GM21367 (cell line): Measurements from ENCODE around the gene HK1.

ENCODE experiments used
- ATAC-seq: cut with Tn5 transposase; IDR thresholded peaks from one replicate; pipeline ENCODE4 v1.9.1; 2021; ENCODE audit not compliant: unreplicated experiment

The HK1 gene

DNA sequence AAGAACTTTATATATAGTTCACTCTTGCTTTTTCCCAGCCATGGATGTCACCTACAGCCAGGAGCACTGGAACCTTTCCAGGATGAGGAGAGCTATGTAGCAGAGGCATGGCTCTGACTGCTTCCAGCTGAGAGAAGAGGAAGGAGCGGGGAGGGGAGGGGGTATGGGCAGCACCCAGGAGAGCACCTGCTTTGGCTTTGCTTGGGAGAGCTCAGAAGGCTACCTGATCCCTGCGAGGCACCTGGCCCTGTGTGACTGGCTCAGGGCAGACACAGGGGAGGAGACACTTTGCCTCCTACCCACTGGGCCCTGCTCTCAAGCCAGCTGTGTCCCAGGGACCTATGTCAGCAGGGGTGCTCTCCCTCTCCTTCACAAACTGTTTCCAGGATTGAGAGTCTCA lies 67.1 kb downstream of the HK1 start:
- no peak for ATAC-seq

DNA sequence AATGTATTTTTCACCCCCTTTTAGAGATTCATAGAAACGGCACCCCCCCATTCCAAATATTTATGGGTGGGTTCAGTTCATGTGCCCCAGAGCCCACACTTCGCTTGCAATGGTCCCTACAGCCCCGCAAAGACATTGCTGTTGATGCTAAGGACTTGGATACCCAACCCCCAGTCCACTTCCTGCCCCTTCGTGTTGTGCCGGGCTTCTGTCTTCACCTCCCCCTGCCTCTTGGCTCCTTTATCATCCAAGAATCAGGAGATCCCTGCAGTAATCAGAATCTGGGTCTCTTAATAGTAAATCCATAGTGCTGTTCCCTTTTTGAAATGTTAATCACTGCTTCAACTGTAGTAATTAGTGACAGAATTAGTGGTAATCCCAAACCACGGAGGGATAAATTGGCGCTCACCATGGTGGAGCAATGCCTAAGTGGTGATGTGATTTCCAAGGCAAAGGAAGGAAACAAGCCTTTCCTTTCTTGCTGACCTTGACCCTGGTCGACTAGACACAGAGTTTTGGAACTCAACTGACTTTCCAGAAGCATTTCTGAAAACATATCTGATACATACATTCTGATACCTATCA lies 67.7 kb downstream of the HK1 start:
- no peak for ATAC-seq

- no peak for ATAC-seq
Observed at GRCh38 chr10:69346776-69347175, 68.5 kb downstream of the HK1 start.

DNA sequence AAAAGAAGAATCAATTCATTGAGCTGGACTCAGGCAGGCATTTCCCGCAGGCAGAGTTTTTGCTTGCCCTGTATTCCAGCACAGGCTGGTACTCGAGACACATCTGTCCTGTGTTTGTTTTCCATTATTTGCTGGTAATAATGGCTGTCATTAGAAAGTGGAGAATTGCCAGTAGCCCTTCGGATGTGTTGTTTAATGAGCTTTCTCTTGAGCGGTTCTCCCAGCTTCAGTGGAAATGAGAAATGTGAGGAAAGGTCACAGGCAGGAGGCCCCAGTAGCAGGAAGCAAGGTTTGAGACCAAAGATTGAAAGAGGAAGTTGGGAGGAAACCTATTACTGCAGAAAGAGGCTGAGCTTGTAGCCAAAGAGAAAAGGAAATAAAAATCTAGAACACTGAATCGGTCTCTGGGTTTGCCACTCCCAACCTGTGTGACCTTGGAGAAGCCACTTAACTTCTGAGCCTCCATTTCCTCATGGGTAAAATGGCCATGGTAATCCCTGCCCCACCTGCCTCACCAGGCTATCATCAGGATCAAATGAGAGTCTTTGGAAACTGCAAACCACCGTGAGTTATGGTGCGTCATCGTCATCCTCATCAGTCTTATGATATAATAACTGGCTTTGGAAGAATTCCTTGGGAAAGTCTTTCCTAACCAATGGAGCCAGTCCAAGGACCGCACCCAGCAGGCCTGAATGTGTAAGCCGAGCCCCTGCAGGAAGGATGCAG lies 70.7 kb downstream of the HK1 start:
- ATAC-seq: no peak

DNA sequence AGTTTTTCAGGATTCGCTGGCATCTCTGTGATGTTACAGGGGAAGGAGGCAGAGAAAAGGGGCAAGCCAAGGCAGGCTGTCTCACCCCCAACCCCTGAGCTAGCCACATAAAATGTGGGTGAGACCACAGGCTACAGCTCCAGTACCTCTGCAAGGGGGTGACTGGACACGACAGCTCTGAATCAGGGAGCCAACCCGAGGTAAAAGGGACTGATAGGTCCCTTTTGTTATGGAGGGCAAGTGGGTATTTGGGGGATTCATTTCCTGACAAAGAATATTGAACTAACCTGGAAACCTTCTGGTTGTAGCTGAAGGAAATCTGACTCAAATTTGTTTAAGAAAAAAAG lies 71.2 kb downstream of the HK1 start:
- ATAC-seq: no peak

GRCh38 chr10:69351589-69351988 lies 73.3 kb downstream of the HK1 start:
- ATAC-seq: no peak

- ATAC-seq: no peak
Observed at GRCh38 chr10:69352569-69353264, 74.4 kb downstream of the HK1 start.

DNA sequence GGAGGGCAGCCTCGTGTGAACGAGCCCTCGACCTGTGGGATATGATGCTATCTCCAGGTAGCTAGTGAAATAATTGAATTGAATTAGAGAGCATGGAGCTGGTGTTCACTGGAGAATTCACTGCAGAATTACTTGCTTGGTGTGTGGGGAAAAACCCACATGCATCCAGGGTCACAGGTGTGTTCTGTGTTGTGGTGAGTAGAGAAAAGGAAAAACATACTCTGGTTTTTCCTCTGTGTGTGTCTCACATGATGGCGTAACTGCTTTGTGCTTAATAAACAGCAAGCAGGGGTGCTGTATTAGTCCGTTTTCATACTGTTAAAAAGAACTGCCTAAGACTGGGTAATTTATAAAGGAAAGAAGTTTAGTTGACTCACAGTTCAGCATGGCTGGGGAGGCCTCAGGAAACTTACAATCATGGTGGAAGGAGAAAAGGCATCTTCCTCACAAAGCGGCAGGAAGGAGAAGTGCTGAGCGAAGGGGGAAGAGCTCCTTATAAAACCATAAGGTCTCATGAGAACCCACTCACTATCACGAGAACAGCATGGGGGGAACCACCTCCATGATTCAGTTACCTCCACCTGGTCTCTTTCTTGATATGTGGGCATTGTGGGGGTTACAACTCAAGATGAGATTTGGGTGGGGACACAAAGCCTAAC lies 75.8 kb downstream of the HK1 start:
- ATAC-seq: no peak

GRCh38 chr10:69356187-69356586 lies 77.9 kb downstream of the HK1 start:
- ATAC-seq: no peak

DNA sequence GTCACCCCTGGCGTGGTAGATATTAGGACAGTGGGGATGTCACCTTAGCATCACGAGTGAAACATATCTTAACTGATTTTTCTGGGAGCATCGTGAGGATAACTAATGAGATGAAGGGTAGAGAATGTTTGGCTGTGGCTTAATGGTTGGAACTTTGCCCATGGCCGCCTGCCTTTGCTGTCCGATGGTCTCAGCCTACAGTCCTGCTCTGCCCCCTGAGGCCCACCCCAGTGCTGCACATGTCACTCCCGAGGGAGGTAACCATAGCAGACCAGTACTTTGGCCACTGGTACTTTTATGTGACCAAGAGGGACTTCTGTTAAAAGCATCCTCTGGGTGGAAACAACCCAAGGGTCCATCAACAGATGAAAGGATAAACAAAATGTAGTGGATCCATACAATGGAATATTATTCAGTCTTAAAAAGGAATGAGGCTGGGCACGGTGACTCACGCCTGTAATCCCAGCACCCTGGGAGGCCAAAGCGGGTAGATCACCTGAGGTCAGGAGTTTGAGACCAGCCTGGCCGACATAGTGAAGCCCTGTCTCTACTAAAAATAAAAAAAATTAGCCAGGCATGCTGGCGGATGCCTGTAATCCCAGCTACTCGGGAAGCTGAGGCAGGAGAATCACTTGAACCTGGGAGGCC lies 80.0 kb downstream of the HK1 start:
- no peak for ATAC-seq

DNA sequence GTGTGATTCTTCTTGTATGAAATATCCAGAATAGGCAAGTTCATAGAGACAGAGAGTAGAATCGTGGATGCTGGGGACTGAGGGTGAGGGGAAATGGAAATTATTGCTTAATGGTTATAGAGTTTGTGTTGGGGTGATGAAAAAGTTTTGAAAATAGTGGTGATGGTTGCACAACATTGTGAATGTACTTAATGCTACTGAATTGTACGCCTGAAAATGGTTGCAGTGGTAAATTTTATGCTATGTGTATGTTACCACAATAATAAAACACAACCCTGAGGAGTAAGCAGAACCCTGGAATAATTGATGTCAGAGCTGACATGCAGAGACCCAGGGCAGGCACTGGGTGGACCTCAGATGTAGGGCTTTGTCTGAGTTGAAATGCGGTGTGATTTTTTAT lies 80.9 kb downstream of the HK1 start:
- no peak for ATAC-seq

- no peak for ATAC-seq
Observed at GRCh38 chr10:69359594-69359993, 81.3 kb downstream of the HK1 start.

DNA sequence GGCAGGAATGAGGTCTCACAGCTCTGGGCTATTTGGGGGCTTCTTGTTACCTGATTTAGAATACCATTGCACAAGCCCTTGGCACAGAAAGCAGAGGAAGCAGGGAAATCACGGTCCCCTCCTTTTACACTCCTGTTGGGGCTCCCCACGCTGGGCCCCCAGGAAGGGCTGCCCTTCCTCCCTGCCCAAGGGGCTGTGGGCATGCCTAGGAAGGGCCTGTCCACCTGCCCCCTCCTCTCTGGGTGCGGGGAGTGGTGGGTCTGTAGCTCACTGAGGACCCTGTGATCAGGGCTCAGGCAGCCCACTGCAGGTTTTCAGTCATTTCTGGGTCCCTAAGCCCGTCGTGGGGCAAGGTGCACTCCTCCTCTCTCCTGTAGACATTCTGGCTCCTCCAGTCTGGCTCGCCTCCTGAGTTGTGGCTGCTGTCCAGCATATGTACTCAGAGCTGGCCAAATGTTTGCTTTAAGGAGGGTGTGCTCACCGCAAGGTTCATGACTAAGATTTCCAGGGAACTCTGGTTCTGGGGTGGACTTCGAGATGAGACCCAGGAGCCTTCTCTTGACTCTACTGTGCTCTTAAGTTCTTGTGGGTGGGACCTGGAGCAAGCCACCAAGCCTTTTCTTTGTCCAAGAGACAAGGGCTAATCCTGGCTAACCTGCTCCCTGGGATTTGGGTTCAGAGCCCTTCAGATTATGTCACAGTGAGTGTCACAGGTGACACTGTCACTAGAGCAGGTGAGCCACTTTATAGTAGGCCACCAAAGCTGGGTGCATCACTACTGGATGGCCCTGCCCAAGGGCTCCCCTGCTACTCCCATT lies 82.4 kb downstream of the HK1 start:
- no peak for ATAC-seq

- ATAC-seq: no peak
Observed at GRCh38 chr10:69361303-69361614, 83.0 kb downstream of the HK1 start.

- no peak for ATAC-seq
Observed at GRCh38 chr10:69362471-69362954, 84.2 kb downstream of the HK1 start.

DNA sequence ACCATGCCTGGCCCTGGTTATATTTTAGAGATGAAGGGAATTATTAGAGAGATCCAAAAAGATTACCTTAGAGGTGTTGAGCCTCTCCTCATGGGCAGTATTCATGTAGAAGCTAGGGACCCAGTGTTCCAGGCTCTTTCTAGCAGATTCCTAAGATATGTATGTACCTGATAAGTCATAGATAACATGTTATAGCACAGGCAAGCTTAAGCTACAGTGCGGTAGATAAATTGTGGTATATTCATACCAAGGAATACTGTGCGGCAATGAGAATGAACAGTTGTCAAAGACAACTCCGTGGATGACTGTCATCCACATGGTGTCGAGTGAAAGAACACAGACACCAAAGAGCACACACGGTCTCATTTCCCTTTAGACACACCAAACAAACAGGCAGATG lies 85.4 kb downstream of the HK1 start:
- ATAC-seq: no peak

DNA sequence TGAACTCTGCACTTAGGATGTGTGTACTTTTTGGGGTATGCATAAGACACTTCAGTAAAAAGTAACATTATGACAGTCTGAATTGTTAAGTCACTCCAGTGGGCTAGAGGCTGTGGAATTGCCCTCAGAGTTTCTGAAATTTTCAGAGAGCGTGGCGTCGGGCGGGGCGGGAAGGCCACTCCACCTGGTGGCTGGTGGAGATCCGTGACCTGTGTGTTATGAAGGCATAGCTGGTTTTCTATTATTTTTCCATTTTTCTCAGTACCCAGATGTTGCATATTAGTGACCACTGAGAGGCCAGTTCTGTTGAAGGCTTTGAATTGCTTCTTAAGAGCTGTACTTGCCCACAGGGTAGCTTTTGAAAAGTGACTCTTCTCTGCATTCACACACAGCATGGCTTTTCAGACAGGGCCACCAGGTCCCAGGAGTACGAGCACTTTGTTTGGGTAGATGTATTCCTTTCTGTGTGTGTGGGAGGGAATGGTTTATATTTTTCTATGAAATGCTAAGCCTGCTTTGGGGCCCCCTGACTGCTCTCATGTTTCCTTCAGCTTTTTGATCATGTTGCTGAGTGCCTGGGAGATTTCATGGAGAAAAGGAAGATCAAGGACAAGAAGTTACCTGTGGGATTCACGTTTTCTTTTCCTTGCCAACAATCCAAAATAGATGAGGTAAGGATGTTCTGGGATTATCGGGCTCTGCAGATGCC lies 86.1 kb downstream of the HK1 start:
- no peak for ATAC-seq

DNA sequence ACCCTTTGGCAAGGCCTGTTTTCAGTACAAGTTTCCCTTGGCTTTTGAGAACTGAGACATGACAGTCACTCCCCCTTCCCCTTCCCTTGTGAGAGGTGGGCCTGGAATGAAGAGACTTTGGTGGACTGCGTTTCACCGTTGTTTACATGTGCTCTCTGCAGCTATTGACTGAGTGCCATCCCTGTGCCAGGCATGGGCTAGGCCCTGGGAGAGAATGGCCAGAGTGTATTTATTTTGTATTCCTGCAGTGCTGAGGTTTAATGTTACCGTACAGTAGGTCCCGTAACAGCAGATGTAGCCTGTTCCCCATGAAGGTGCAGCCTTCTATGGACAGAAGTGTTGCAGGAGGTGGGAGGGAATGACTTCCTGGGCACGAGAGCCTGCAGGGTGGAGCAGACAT lies 88.4 kb downstream of the HK1 start:
- ATAC-seq: no peak

DNA sequence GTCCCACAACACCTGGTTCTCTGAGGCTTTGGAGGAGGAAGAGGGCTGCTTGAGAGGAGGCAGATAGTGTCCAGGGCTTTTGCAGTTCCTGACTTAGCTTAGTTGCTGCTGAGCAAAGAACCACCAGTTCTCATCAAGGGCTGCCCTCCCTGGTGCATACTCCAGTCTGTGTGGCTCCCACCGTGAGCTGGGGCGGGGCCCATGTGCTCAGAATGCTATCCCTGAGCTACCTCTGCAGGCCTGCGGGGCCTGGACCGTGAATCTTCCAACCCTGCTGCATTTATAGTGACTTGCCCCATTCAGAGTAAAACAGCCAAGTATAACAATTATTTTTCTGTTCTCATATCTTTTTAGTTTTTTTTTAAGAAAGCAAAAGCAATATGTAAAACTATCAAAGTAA lies 89.2 kb downstream of the HK1 start:
- no peak for ATAC-seq
